Right atrium auricular region (tissue), 2 donors: Measurements from ENCODE around the gene FOXS1. TPM values are rescaled to one million over a fixed set of nuclear protein-coding genes. Genes with fewer than 3 reads are reported as not detected.
A peak's percentile ranks its signal among the peaks of the same experiment; 100 is the strongest.

Experiments used
- DNase-seq: peaks from one replicate; pipeline ENCODE4 v3.0.0-alpha.2; 2019; ENCODE audit warnings: low spot score
- H3K27ac ChIP-seq, 2 donors: fragments of 200-600 bp; sonication (generic); 1 replicate in 1 of 2; 2 replicates in 1 of 2; pipeline ENCODE4 v1.5.1; 2016 to 2019
- H3K27me3 ChIP-seq, 2 donors: fragments of 200-600 bp; sonication (generic); one replicate each; pipeline versions ENCODE4 v1.5.1 to v1.6.0; 2017 to 2019
- H3K36me3 ChIP-seq: fragments of 200-600 bp; sonication (generic); one replicate; pipeline ENCODE4 v1.5.1; 2016
- H3K4me1 ChIP-seq, 2 donors: fragments of 200-600 bp; sonication (generic); one replicate each; pipeline versions ENCODE4 v1.5.1 to v1.6.0; 2017 to 2019
- H3K4me3 ChIP-seq, 2 donors: fragments of 200-600 bp; sonication (generic); 1 replicate in 1 of 2; 2 replicates in 1 of 2; pipeline ENCODE4 v1.5.1; 2017 to 2019; ENCODE audit warnings: mild to moderate bottlenecking in 1 of 2, moderate library complexity in 1 of 2
- H3K9me3 ChIP-seq, 2 donors: fragments of 200-600 bp; sonication (generic); one replicate each; pipeline ENCODE4 v1.5.1; 2019
- CTCF ChIP-seq, 2 donors: fragments of 200-600 bp; sonication (generic); IDR thresholded peaks; one replicate each; pipeline ENCODE4 v1.5.1; 2019; ENCODE audit warnings: antibody characterized with exemption in 2 of 2
- total RNA-seq, 2 donors: library from RNA; depleted of rRNA; stranded (reverse); fragments of >200 nt; gene quantifications; one replicate each; pipeline ENCODE4 v1.1.0, GENCODE V29; 2016

Gene FOXS1
- total RNA-seq, 2 donors from 2014 or later: 1.9 to 4.2 TPM

DNA sequence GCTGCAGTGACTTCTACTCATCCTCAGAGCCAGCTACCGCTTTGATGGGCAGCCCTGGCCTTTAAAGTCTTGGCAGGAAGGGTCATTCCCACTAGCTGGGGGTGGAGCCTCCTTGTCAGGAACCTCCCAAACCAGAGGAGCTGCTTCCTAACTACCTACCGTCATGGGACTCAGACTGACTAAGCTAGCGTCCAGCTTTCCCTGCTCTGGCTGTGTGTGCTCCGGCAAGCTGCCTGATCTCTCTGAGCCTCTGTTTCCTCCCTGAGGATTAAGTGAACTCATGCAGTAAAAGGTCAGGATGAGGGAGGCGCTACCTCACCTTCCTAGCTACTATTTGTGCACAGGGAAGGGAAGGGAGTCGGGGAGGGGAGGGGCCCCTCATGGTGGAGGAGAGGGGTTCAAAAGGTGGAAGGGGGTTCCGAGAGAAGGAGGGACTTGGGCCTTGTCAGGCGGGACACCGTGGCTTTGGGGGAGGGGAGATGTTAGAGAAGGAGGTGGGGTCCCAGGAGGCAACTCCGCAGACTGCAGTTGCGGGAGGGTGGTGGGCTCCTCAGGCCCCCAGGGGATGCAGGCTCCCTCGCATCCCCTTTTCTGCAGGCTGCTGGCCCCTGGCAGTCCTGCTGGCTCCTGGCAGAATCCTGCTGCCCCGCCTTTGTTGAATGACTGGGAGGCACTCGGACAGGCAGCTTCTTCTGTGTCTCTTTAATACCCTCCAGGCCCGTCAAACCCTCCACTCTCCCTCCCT is 15.2 kb upstream of the FOXS1 start:
- H3K4me3 ChIP-seq: peak overlapping the region; percentile 44 to 58
- no peak overlapping the region for H3K27ac ChIP-seq
- no peaks in the 10 kb centered on the region for H3K27me3 ChIP-seq
- H3K9me3 ChIP-seq: no peaks in the 10 kb centered on the region
- DNase-seq: no peak
- TF ChIP-seq CTCF (IDR thresholded peaks at IDR 0.05): no peak
- H3K4me1 ChIP-seq: peaks cover 0 to 21% of the 10 kb centered on the region in 2 donors
- H3K36me3 ChIP-seq: no peaks in the 10 kb centered on the region

DNA sequence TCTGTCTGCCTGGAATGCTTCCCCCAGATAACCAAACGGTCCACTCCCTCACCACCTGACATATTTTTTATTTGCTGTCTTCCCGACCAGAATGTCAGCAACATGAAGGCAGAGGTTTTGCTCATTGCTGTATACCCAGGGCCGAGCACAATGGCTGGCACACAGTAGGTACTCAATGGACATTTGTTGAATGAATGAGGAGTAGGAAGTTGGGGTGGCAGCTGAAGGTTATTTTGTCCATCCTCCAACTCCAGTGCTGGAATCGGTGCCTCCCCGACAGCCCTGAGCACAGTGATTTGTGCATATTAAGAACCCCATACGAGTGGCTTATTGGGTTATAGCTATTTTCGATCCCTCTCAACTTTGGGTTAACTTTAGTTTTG is 14.6 kb upstream of the FOXS1 start:
- H3K27me3 ChIP-seq: no peaks in the 10 kb centered on the region

GRCh38 chr20:31859266-31859997 is 14.0 kb upstream of the FOXS1 start:
- TF ChIP-seq CTCF (IDR thresholded peaks at IDR 0.05): no peak
- Histone ChIP-seq H3K9me3 (no peaks in the 10 kb centered on the region), H3K27me3 (no peaks in the 10 kb centered on the region), H3K27ac (no peak overlapping the region), H3K4me1 (peaks cover 0 to 21% of the 10 kb centered on the region in 2 donors), H3K36me3 (no peaks in the 10 kb centered on the region), H3K4me3 (no peak overlapping the region)
- DNase-seq: no peak

More for the DNA sequence above, 14.6 kb upstream of the FOXS1 start:
- DNase-seq: no peak
- no peaks in the 10 kb centered on the region for H3K9me3 ChIP-seq
- H3K27ac ChIP-seq: no peak overlapping the region
- TF ChIP-seq CTCF (IDR thresholded peaks at IDR 0.05): no peak
- no peak overlapping the region for H3K4me3 ChIP-seq
- no peaks in the 10 kb centered on the region for H3K36me3 ChIP-seq
- H3K4me1 ChIP-seq: peaks cover 0 to 21% of the 10 kb centered on the region in 2 donors

GRCh38 chr20:31858760-31859083 is 13.3 kb upstream of the FOXS1 start:
- Histone ChIP-seq H3K27ac (no peak overlapping the region), H3K9me3 (no peaks in the 10 kb centered on the region), H3K36me3 (no peaks in the 10 kb centered on the region), H3K4me3 (no peak overlapping the region), H3K27me3 (no peaks in the 10 kb centered on the region), H3K4me1 (peaks cover 0 to 21% of the 10 kb centered on the region in 2 donors)
- DNase-seq: no peak
- no peak for TF ChIP-seq CTCF (IDR thresholded peaks at IDR 0.05)

DNA sequence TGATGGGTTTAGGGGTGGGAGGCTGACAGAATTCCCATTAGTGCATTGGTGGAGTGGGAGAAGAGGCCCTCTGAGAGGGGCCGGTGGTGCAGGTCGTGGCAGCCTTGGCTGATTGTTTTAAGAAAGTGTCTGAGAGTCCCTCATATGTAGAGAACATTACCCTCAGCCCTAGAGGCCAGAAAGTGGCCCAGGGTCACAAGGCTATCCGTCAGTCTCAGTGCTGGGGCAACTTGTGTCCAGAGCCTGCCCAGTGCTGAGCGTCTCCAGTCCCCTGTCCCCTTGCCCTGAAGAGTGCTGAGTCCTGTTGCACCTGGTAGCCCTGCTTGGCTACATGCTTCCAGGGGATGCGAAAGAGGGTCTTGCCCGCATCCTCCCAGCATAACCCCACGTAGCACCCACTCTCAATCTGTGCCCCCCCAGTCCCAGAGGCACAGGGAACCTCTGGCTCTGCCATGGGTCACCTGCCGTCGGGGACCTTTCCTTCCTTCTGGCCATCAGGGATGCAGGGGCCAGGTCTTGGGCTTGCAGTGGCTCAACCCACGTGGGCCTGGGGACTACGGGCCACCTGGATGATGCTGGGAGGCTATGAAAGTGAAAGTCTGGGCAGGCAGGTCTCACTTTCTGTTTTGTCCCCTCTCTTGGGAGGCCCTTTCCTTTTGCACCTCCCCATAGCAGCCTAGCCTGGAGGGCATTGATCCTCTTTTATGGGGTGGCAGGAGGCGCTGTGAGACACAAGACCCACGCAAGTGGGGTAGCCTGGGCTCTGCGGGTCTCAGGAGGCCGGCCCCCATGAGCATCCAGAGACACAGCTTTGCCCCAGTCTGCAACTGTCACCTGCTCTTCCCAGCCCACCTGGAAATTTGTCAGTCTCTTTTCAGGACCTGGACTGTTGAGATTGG is 12.7 kb upstream of the FOXS1 start:
- H3K9me3 ChIP-seq: no peaks in the 10 kb centered on the region
- no peaks in the 10 kb centered on the region for H3K36me3 ChIP-seq
- peaks cover 0 to 21% of the 10 kb centered on the region in 2 donors for H3K4me1 ChIP-seq
- H3K27ac ChIP-seq: no peak overlapping the region
- DNase-seq: no peak
- no peak overlapping the region for H3K4me3 ChIP-seq
- no peaks in the 10 kb centered on the region for H3K27me3 ChIP-seq
- TF ChIP-seq CTCF (IDR thresholded peaks at IDR 0.05): no peak
